Femur (tissue), 1 donor: ENCODE measurements around the gene HADHB.
"Not testable (repeated sequence)": the region's sequence is repeated elsewhere in the genome, so short reads cannot be mapped to it uniquely, and the experiment has no call there.

Experiments
- DNase-seq: peaks from one replicate; pipeline ENCODE4 v3.0.0-alpha.2; 2017

HADHB gene

DNA sequence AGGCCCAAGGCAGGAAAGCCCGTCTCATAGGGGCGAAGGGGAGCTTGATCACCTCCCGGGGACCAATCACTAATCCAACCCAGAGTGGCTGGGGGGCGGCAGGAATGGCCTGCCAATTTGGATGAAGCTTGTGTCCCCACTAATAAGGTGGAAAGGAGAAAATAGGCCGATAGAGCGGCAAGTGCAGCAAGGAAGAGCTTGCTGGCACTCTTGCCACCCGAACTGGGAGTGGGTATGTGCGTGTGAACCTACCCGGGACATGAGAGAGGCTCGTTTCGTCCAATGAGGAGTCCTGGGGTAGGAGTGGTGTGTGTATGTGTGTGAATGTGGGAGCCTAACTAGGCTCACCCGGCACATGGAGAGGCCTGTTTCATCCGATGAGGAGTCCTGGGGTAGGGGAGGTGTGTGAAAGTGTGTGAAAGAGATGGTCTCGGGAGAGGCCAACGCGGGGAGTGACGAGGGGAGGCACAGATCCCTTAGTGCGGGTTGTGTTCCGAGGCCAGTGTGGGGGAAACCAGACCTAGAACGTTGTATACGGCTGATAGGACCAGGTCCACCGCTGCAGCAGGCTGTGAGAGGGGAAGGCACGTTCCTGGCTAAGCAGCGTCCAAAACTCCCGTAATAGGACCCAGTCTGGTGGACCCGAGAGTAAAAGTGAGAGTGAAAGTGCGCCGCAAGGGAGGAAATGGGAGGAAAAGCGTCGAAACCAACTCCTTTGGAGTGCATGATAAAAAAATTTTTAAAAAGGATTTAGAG, 54.1 kb downstream of the HADHB start:
- peak; percentile 54 for DNase-seq

DNA sequence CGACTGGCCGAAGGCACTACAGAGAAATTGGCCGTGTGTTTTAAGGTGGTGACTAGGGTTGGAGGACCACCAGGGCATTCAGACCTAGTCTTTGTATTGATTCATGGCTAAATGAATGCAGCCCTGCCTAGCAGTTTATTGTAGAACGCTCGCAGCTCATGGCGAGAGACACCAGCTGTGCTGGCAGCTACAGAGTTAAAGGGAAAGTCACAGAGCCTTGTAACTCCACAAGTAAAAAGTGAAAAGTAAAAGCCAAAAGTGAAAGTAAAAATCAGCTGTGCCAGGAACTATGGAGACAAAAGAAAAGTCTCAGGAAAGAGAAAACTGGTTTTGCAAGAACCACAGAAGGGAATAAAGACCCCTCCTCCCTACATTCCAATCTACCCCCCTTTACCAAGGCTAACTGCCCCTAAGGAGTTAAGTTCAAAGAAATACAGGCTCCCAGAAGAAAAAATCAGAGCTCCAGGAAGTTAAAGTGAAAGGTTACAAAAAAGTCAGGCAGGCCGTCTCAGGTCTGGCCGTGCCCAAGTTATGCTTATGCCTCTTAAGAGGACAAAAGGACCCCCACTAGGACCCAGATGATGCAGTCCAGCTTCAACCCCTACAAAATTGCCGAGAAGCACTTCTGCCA, 54.8 kb downstream of the HADHB start:
- DNase-seq, result peak; percentile 69

DNA sequence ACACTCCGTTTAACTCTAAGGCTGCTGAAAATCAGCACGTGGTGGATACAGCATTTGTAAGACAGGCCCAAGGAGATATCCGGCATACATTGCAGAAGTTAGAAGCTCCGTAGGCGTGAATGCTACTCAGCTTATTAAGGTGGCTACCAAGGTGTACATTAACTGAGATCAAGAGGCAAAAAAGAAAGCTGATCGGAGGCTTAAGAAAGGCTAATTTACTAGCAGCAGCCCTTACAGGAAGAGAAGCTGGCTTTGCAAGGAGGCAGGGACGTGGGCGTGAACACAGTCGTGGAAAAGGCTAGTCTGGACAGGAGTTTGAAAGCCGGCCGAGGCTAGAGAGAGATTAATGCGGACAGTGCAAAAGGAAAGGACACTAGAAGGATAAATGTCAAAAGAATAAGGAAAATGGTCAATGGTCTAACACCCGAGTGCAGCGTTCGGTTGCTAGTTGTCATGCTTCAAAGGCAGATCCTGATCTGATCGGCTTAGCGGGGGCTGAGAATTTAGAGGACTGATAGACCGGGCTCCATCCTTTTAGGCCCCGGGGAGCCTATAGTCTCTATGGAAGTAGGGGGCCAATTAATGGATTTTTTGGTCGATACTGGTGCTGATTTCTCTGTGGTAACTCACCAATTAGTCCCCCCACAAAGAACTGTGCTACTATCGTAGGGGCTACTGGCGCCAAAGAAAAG, 55.6 kb downstream of the HADHB start:
- DNase-seq, result no peak

- DNase-seq, result no peak
Observed at GRCh38 chr2:26302846-26303245, 58.1 kb downstream of the HADHB start.

DNA sequence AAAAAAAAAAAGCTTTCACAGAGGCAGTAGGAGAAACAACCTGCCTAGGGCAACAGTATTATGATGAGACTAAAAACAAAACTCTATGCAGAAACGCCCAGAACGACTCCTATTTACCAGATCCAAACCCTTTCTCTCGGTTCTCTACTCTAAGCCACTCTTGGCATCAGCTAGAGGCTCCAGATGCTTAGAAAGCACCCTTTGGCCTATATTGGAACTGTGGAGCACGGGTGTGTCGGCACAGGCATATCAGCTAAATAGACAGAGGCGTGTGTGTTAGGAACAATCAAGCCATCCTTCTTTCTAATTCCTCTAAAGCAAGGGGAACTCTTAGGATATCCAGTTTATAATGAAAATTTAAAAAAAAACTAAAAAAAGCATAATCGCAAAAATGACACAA, 60.4 kb downstream of the HADHB start:
- DNase-seq, result not testable (repeated sequence)

GRCh38 chr2:26305540-26305939, 60.8 kb downstream of the HADHB start:
- no peak for DNase-seq

- DNase-seq, result no peak
Observed at GRCh38 chr2:26309921-26310320, 65.2 kb downstream of the HADHB start.

DNA sequence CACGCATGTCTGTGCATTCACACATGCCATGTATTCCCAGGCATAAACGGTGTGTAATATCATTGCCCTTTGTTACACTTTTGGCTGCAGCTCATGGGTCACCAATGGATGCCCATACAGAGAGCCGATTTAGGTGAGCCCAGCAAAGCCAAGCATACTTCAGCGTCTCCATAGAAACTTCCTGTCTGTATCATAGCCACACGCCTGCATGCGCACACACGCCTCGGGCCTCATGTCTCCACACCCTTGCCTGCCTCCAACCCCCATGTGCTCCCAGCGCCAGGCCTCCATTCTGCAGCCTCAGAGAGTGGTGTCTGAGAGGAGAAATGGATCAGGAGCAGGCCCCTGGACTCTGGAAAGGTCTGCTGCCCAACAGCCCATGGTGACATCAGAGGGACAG, 67.7 kb downstream of the HADHB start:
- no peak for DNase-seq

GRCh38 chr2:26313446-26313845, 68.7 kb downstream of the HADHB start:
- no peak for DNase-seq

- no peak for DNase-seq
Observed at GRCh38 chr2:26314243-26314642, 69.5 kb downstream of the HADHB start.

DNA sequence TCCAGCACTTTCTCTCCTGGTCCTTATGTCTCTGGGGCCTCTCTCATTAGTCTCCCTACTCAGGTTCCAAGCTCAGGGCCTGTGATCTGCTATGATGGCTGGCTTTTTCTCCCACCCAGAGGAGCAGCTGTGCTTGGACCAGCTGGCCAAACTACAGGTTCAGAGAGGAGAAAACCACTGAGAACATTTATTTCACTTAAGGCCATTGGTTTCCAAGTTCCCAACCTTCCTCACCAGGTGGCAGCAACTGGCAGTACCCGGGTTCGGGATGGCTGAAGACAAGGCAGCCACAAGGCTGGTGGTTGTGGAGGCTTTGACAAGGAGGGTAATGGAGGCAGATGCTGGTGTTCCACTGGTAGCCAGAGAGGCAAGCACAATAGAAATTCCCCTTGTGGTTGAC, 71.3 kb downstream of the HADHB start:
- DNase-seq, result no peak

DNA sequence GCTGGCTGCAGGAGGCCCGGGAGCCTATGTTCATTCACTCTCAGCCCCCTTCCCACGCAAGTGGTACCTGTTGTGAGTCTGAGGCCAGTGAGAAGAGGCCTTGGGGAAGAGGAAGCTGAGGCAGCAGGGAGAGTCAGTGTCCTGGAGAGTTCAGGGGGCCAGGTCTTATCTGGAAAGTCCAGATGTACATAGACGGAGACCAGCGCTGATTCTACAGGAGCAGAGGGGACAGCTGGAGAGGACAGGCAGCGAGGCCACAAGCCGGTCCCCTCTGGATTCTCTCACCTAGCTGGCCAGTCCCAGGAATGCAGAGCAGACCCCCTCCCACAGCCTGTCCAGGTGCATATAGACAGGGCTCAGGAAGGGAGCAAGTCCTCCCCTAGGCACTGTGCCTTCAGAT, 72.1 kb downstream of the HADHB start:
- no peak for DNase-seq

- DNase-seq, result no peak
Observed at GRCh38 chr2:26317377-26318105, 72.8 kb downstream of the HADHB start.

- DNase-seq, result no peak
Observed at GRCh38 chr2:26318950-26319349, 74.2 kb downstream of the HADHB start.

- not testable (repeated sequence) for DNase-seq
Observed at GRCh38 chr2:26324479-26324878, 79.7 kb downstream of the HADHB start.

GRCh38 chr2:26324903-26325302, 80.2 kb downstream of the HADHB start:
- DNase-seq, result no peak

DNA sequence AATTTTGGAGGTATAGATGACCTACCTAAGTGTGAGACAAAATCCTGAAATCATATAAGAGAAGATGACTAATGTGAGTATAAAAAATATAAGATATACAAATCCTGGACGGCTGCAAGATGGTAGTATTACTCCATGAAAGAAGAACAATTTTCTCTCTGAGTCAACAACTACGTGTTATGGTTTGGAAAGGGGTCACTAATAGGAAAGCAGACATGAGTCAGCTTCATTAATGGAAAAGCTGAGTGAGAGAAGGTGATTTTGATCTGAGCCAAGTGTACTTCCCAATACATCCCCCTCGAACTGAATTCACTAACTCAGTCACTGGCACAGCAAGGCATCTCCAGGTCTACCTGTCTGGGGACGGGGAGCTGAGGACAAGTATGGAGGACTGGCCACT, 81.1 kb downstream of the HADHB start:
- no peak for DNase-seq

DNA sequence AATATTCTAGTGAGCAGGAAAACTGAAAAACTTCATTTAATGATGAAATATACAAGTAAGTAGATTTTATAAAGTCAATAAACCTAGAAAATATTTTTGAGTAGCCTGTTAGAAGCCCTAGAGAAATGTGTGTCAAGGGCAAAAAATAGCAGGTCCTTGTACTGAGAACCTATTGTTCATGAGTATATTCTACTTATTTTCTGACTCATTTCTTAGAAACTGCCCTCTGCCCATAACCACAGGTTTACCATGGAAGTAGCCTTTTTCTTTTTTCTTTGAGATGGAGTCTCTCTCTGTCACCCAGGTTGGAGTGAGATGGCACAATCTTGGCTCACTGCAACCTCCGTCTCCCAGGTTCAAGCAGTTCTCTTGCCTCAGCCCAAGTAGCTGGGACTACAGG, 81.8 kb downstream of the HADHB start:
- DNase-seq, result no peak

DNA sequence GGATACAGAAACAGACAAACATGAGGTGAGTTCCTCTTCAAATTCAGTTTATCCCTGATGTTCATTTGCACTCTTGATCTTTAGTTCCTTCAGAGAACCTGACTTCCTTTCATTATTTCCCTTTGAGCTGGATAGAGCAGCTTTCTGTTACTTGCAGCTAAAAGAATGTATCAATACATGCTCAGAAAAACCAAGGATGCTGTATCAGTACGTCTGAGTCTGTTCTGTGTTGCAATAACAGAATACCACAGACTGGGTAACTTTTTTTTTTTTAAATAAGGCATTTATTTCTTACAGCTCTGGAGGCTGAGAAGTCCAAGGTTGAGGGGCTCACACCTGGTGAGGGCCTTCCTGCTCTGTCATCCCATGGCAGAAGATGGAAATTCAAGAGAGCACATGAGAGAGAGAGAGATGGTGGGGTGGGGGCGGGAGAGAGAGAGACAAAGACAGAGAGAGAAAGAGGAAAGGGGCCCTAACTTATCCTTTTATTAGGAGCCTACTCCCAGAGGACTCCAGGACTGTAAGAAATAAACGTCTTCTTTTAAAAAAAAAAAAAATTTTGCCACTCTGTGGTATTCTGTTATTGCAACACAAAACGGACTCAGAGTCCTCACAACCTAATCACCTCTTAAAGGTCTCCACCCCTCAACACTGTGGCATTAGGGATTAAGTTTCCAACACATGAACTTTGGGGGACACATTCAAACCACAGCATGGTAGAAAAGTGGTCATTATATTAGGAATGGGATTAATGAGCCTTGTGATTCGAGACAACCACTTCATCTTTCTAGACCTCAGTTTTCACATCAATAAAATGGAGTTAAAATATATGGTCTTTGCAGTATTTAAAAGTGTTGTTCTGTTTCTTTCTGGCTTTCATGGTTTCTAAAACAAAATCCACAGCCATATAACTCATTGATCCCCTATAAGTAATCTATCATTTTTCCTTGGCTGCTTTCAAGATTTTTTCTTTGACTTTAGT, 82.8 kb downstream of the HADHB start:
- no peak for DNase-seq

DNA sequence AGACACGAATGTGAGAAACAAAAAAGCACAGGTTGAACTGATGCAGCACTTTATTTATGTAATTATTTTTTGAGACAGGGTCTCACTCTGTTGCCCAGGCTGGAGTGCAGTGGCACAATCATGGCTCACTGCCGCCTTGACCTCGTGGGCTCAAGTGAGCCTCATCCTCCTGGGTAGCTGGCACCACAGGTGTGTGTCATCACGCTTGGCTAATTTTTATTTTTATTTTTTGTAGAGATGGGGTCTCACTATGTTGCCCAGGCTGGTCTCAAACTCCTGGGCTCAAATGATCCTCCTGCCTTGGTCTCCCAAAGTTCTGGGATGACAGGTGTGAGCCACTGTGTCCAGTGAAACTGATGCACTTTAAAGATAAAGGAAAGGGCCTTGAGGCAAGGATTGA, 84.3 kb downstream of the HADHB start:
- DNase-seq, result not testable (repeated sequence)

- peak; percentile 90 for DNase-seq
Observed at GRCh38 chr2:26330114-26330549, 85.4 kb downstream of the HADHB start.

- DNase-seq, result no peak
Observed at GRCh38 chr2:26330604-26331003, 85.9 kb downstream of the HADHB start.
